ENCODE measurements around the gene EFNA2. TPM values are rescaled to one million over a fixed set of nuclear protein-coding genes. Genes with fewer than 3 reads are reported as not detected.

Gene EFNA2
- total RNA-seq, 1 experiment from 2014 or later = 12.2 TPM

GRCh38 chr19:1255186-1256161 lies 30.2 kb upstream of the EFNA2 start:
- Histone ChIP-seq H2AFZ (ENCODE audit: low read depth, low read length, poor library complexity, severe bottlenecking) (no peak overlapping the region), H4K20me1 (ENCODE audit: insufficient read depth) (peaks cover 3% of the 10 kb centered on the region; the same call in 1 of the 2 replicates), H3K9me2 (ENCODE audit: insufficient read depth) (no peaks in the 10 kb centered on the region), H3K27me3 (ENCODE audit: insufficient read depth, low read length) (no peaks in the 10 kb centered on the region), H3K9ac (ENCODE audit: low read length) (peak overlapping the region; percentile 14; the same call in 1 of the 2 replicates), H3K36me3 (ENCODE audit: control insufficient read depth in 1 of 2, insufficient read depth in 2 of 2, low read length in 2 of 2) (peaks cover 30 to 54% of the 10 kb centered on the region in 2 experiments), H3K4me3 (replicated peaks in 1 of 2; ENCODE audit: low read depth in 1 of 2, low read length in 2 of 2) (no peak overlapping the region), H3K27ac (ENCODE audit: low read depth, low read length) (peak overlapping the region; percentile 99), H3K9me3 (ENCODE audit: control insufficient read depth in 1 of 2, insufficient read depth in 1 of 2, low read depth in 1 of 2, low read length in 2 of 2) (no peaks in the 10 kb centered on the region), H3K79me2 (ENCODE audit: insufficient read depth, low read length) (peaks cover 77% of the 10 kb centered on the region), H3K4me1 (ENCODE audit: control insufficient read depth in 1 of 2, insufficient read depth in 2 of 2, low read length in 2 of 2) (peaks cover 41 to 94% of the 10 kb centered on the region in 2 experiments), H3K4me2 (ENCODE audit: low read length) (no peak overlapping the region)
- no peak for DNase-seq (ENCODE audit: low read depth, low spot score)
- POLR2A ChIA-PET = interaction anchor here (2.1 to 2.7 kb wide), 2 partner anchors 11 to 14 kb away, joined by 12 to 15 read pairs; partner anchors contain the start of gene CIRBP
- CTCF ChIA-PET = interaction anchor here (0.7 to 1.4 kb wide), 3 partner anchors 11 to 14 kb away, joined by 3 to 4 read pairs (median 3); partner anchors contain the start of gene CIRBP
- no TSS peak for BruUV-seq (replicated peaks)
- TF ChIP-seq ZBTB33 (IDR thresholded peaks at IDR 0.05; ENCODE audit: extremely low read depth, insufficient replicate concordance, low read length) (no peak), JUND (IDR thresholded peaks at IDR 0.05) (no peak), TCF7L2 (IDR thresholded peaks at IDR 0.05; ENCODE audit: borderline replicate concordance, extremely low read depth, insufficient read depth, insufficient read length) (no peak), CEBPB (IDR thresholded peaks at IDR 0.05; ENCODE audit: low read depth) (no peak), YY1 (IDR thresholded peaks at IDR 0.05; ENCODE audit: extremely low read depth, insufficient replicate concordance, low read depth, low read length) (no peak), POLR2A (IDR thresholded peaks at IDR 0.05; ENCODE audit: borderline replicate concordance, extremely low read depth, insufficient read depth, insufficient read length) (no peak), RAD21 (IDR thresholded peaks at IDR 0.05; ENCODE audit: low read depth) (no peak), ELF1 (IDR thresholded peaks at IDR 0.05; ENCODE audit: borderline replicate concordance, low read depth) (no peak)
- intact Hi-C loops (cut with micrococcal nuclease) = no loop called here
- ATAC-seq = no peak
- RAD21 ChIA-PET (ENCODE audit: low non-redundant PET in 1 of 2, low total read pairs in 2 of 2, uncharacterized antibody in 2 of 2, unreplicated experiment in 2 of 2) = no interaction called here
